ENCODE data around the gene DCDC2C.

The DCDC2C gene

GRCh38 chr2:3895021-3895420, 191.6 kb downstream of the DCDC2C start:
- no peak for DNase-seq (ENCODE audit: low read depth)
